ENCODE results near the gene UBE2F.

The UBE2F gene

DNA sequence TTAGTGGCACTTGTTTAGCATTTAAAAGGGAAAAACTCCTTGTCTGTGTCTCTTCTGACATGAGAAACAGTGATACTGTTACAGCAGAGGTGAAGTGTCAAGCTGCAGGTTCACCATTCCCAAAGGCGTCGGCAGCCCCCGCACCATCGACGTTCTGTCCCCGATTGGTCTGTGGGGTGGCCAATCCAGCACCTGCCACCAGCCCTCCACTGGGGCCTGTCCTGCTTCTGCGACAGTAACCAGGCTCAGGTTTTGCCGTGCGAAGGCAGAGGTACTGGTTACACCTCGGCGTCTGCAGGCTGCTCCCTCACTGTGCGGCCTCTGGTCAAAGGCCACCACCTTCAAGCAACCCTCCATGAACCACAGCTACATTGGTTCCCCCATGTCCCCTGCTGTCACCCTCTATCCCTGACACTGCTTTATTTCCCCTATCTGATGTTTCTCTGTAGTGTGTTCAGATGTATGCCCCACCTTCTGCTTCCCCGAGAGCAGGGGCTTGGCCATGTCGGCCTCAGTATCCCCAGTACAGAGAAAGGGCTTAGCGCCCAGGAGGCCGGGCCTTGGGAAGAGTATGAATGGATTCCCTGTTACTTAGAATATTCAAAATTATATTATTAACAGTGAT, 124.7 kb downstream of the UBE2F start:
- H3K4me2 ChIP-seq (ENCODE audit: low read length) = no peak overlapping the region

More for the DNA sequence above, 124.7 kb downstream of the UBE2F start:
- H3K9ac ChIP-seq = no peak overlapping the region
- no peak overlapping the region for H3K27ac ChIP-seq
- no peaks in the 10 kb centered on the region for H3K36me3 ChIP-seq (ENCODE audit: control insufficient read depth, insufficient read depth, low read length)
- TF ChIP-seq, protein P1, sequence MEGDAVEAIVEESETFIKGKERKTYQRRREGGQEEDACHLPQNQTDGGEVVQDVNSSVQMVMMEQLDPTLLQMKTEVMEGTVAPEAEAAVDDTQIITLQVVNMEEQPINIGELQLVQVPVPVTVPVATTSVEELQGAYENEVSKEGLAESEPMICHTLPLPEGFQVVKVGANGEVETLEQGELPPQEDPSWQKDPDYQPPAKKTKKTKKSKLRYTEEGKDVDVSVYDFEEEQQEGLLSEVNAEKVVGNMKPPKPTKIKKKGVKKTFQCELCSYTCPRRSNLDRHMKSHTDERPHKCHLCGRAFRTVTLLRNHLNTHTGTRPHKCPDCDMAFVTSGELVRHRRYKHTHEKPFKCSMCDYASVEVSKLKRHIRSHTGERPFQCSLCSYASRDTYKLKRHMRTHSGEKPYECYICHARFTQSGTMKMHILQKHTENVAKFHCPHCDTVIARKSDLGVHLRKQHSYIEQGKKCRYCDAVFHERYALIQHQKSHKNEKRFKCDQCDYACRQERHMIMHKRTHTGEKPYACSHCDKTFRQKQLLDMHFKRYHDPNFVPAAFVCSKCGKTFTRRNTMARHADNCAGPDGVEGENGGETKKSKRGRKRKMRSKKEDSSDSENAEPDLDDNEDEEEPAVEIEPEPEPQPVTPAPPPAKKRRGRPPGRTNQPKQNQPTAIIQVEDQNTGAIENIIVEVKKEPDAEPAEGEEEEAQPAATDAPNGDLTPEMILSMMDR (IDR thresholded peaks at IDR 0.05) = no peak
- no peak overlapping the region for H2AFZ ChIP-seq
- no peaks in the 10 kb centered on the region for H3K9me3 ChIP-seq (ENCODE audit: control insufficient read depth, low read length)
- H3K4me1 ChIP-seq = no peaks in the 10 kb centered on the region
- no peak overlapping the region for H3K4me3 ChIP-seq (ENCODE audit: low read depth, low read length)
- H3K79me2 ChIP-seq = no peaks in the 10 kb centered on the region
- no peaks in the 10 kb centered on the region for H3K27me3 ChIP-seq (ENCODE audit: control insufficient read depth, insufficient read depth, low read length)

Measured in parathyroid adenoma (tissue), 2 donors.